Fibroblast of mammary gland (primary cell): ENCODE results near the gene RPTOR.
"Not testable (repeated sequence)": the region's sequence is repeated elsewhere in the genome, so short reads cannot be mapped to it uniquely, and the experiment has no call there.

Source experiments
- DNase-seq: peaks from one replicate; pipeline ENCODE4 v3.0.0-alpha.2; 2010; ENCODE audit warnings: low read depth
- H3K4me3 ChIP-seq: 2 replicates; pipeline ENCODE4 v1.5.1; 2011; ENCODE audit warnings: low read depth, mild to moderate bottlenecking, low read length, moderate library complexity; ENCODE audit not compliant: control insufficient read depth
- TF ChIP-seq, protein P1 (sequence below): conservative IDR thresholded peaks from 2 replicates; pipeline ENCODE4 v1.5.1; 2011; ENCODE audit warnings: low read depth, low read length, inconsistent platforms; ENCODE audit not compliant: control insufficient read depth, insufficient read depth

The RPTOR gene

GRCh38 chr17:80795754-80796153 lies 251.1 kb downstream of the RPTOR start:
- DNase-seq = no peak
- TF ChIP-seq, protein P1, sequence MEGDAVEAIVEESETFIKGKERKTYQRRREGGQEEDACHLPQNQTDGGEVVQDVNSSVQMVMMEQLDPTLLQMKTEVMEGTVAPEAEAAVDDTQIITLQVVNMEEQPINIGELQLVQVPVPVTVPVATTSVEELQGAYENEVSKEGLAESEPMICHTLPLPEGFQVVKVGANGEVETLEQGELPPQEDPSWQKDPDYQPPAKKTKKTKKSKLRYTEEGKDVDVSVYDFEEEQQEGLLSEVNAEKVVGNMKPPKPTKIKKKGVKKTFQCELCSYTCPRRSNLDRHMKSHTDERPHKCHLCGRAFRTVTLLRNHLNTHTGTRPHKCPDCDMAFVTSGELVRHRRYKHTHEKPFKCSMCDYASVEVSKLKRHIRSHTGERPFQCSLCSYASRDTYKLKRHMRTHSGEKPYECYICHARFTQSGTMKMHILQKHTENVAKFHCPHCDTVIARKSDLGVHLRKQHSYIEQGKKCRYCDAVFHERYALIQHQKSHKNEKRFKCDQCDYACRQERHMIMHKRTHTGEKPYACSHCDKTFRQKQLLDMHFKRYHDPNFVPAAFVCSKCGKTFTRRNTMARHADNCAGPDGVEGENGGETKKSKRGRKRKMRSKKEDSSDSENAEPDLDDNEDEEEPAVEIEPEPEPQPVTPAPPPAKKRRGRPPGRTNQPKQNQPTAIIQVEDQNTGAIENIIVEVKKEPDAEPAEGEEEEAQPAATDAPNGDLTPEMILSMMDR = no peak
- H3K4me3 ChIP-seq = no peak overlapping the region

GRCh38 chr17:80796430-80796861 lies 251.8 kb downstream of the RPTOR start:
- TF ChIP-seq, protein P1 = no peak
- H3K4me3 ChIP-seq = no peak overlapping the region
- no peak for DNase-seq

- H3K4me3 ChIP-seq, DNase-seq: not testable (repeated sequence)
Measured at GRCh38 chr17:80797222-80797621, 252.6 kb downstream of the RPTOR start.

DNA sequence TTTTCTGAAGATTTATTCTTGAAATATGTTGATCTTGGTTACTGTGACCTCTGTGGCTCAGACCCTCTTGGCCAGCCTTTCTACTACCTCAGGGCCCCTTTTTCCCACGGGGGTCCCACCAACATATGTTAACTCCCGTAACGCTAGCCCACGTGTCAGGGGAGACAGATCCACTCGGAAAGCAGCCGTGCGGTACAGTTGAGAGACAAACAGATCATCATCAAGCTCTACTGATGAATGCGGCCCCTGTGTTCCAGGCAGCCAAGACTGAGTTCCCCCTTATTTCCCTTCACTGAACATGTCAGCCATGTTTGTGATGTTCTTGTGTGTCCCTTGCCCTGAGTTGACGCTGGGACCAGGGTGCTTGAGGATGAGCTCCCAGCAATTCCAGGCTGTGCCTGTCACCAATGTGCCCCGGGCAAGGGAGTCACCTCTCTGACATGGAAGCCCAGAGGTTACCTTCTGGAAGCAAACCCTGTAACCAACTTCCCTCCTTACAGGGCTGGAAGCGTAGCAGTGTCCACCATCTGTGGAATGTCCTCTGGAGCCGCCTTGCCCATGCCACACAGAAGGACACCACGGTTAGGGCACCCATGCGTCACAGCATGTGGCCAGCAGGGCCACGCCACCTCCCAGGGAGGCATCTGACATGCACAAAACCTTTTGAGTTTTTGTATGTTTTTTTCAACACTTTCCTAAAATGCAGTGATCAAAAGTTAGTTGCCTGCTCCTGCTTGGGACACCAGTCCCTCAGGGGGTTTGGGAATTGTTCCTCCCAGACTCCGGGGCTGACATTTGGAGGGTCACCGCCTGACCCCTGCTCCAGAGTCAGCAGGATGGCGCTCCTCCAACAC lies 253.3 kb downstream of the RPTOR start:
- TF ChIP-seq, protein P1 = no peak
- no peak for DNase-seq
- H3K4me3 ChIP-seq = no peak overlapping the region

DNA sequence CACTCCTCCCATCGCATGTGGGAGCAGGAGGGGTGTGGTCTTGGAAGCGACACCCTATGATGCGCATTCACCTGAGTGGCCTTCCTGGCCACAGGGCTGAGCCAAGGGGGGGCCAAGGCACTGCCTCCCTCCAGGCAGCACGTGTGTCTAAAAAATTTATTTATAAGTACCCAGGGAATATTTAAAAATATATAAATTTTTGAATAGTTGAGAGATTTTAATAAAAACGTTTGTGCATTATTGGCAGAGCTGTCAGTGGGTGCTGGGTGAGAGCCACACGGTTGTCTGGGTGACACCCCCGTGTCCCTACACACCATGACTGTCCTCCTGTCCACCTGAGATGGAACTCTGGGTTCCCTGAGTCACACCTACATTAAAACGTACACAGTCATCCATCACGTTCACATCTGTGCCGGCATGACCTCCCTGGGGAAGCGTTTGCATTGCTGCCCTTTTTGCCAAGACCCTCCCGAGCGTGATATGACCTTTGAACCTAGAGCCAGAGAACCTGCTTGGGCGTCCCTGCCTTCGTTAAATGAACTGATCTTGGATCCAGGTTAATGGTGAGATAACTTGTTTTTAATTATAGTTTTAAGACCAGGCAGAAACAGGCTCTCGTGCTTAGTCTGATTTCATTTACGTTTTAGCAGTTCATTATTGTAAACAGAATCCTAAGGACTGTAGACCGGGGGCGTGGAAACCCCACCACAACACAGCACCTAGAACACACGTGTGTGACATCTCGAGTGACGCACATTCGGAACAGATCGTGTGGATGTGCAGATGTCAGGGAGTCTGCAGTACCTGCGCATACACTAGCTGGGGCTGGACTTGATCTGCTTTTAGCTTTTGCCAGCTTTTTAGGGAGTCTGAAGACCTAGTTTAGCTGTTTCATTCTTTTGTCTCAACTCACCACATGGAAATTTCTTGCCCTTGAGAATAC lies 254.2 kb downstream of the RPTOR start:
- DNase-seq = no peak
- no peak overlapping the region for H3K4me3 ChIP-seq
- TF ChIP-seq, protein P1 = no peak

DNA sequence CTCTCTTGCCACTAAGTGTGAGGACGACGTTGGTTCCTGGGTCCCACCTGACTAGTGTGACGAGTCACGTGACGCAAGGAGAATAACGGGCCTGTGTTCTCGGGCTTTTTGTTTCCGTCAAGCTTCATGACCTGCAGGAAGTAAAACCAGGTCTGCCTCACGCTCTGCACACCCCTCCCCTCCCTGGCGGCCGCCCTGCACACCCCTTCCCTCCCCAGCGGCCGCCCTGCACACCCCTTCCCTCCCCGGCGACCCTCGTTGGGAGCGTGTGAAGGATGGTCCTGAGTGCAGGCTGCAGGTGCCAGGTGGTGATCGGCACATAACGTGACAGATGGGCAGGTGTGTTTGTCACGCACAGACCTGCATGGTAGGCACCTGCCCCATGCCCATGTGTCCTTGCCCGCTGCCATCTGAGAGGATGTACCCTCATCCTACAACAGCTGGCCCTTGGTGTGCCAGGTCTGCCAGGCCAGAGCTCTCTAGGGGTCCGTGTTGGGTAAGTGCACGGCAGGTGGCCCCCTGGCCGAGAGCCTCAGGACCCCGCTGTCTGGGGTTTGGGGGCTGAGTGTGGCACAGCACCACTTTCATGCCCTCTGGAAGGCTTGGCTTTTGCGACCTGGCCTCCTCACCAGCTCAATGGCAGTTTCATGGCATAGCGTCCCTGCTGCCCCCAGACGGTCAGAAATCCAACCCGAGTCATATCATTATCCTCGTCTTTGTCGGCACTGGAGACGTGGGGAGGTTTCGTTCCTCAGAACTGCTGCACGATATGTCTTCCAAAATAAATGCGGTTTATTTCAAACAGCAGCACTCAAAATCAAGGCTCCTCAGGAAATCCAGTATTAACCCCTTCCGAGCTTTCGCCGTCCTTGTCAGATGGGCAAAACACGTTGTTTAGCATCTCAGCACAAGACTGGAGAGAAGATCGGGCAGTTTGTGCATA lies 255.2 kb downstream of the RPTOR start:
- no peak overlapping the region for H3K4me3 ChIP-seq
- TF ChIP-seq, protein P1 = no peak
- DNase-seq = no peak
